ENCODE measurements around the gene VAT1. TPM values are rescaled to one million over a fixed set of nuclear protein-coding genes. Genes with fewer than 3 reads are reported as not detected.

Gene VAT1
- total and polyA plus RNA-seq, 9 of the 15 experiments (the other 6 are each of a cell fraction or from before 2014, with no cell fraction given) = 29.4 to 153 (median 66.7) TPM

GRCh38 chr17:43040655-43041054, 18.5 kb upstream of the VAT1 start:
- Histone ChIP-seq H3K27ac (ENCODE audit: extremely low read depth, low read depth, low read length) (no peak overlapping the region), H3K4me3 (no peak overlapping the region), H3K4me1 (replicated peaks in 1 of 2; ENCODE audit: control insufficient read depth in 2 of 2, insufficient read depth in 2 of 2, low read length in 2 of 2) (peaks cover 0 to 5% of the 10 kb centered on the region in 2 experiments; a peak in 3 of 5 replicates), H3K9ac (ENCODE audit: insufficient read depth in 1 of 2, low read depth in 2 of 2, low read length in 2 of 2) (no peak overlapping the region), H2AFZ (ENCODE audit: low read depth, low read length) (no peak overlapping the region), H3K9me3 (replicated peaks; ENCODE audit: control insufficient read depth, insufficient read depth, low read depth, low read length) (no peaks in the 10 kb centered on the region), H3K27me3 (ENCODE audit: control insufficient read depth in 2 of 2, insufficient read depth in 2 of 2, low read length in 2 of 2) (no peaks in the 10 kb centered on the region), H3K4me2 (ENCODE audit: insufficient read depth, low read length) (no peak overlapping the region), H3K9me1 (ENCODE audit: control insufficient read depth, insufficient read depth, low read length) (no peaks in the 10 kb centered on the region), H4K20me1 (replicated peaks; ENCODE audit: control insufficient read depth, insufficient read depth, low read length) (no peaks in the 10 kb centered on the region), H3K36me3 (ENCODE audit: control insufficient read depth, insufficient read depth, low read length) (peaks cover 31% of the 10 kb centered on the region), H3K79me2 (ENCODE audit: control insufficient read depth, insufficient read depth, low read length) (no peaks in the 10 kb centered on the region)
- ATAC-seq = no peak
- in situ Hi-C loops (cut with MboI) (no loop called here), intact Hi-C loops (cut with micrococcal nuclease) (no loop called here)
- 90% methylated on average over 2 of the region's 2 CpGs for WGBS (ENCODE audit: insufficient coverage, low coverage, missing lambda C conversion rate)
- FAIRE-seq = no peak
- CTCF ChIA-PET (ENCODE audit: low intra/inter-chr PET ratio) = no interaction called here
- no TSS peak for BruUV-seq (replicated peaks)
- POLR2A ChIA-PET = no interaction called here
- DNase-seq (ENCODE audit: extremely low read depth in 1 of 4, low spot score in 3 of 4) = no peak
- TF ChIP-seq SRSF9 (IDR thresholded peaks at IDR 0.05; ENCODE audit: borderline replicate concordance, low read depth, low read length) = no peak
- TF ChIP-seq MLX (CRISPR knock-in tag; conservative IDR thresholded peaks at IDR 0.05) = no peak
- TF ChIP-seq CREB5 (CRISPR knock-in tag; IDR thresholded peaks at IDR 0.05) = no peak
- no peak for TF ChIP-seq MAFG (tag; conservative IDR thresholded peaks at IDR 0.05)
- TF ChIP-seq ZNF766 (CRISPR knock-in tag; conservative IDR thresholded peaks at IDR 0.05) = no peak
- no peak for TF ChIP-seq NR2C2 (CRISPR knock-in tag; IDR thresholded peaks at IDR 0.05)
- no peak for TF ChIP-seq NR2C2 (tag; IDR thresholded peaks at IDR 0.05)
- TF ChIP-seq NCOA4 (IDR thresholded peaks at IDR 0.05; ENCODE audit: partially characterized antibody) = no peak
- TF ChIP-seq USF1 (CRISPR knock-in tag; IDR thresholded peaks at IDR 0.05) = no peak
- TF ChIP-seq RBBP5 (IDR thresholded peaks at IDR 0.05; ENCODE audit: borderline replicate concordance, insufficient read depth, low read length, poor library complexity, severe bottlenecking) = no peak
- no peak for TF ChIP-seq YY1 (IDR thresholded peaks at IDR 0.05; ENCODE audit: borderline replicate concordance in 1 of 3, control insufficient read depth in 1 of 3, extremely low read depth in 1 of 3, insufficient read depth in 3 of 3, insufficient read length in 1 of 3, insufficient replicate concordance in 2 of 3, low read depth in 1 of 3, low read length in 2 of 3)
- no peak for TF ChIP-seq TAF7 (tag; IDR thresholded peaks at IDR 0.05)
- TF ChIP-seq ARID4B (CRISPR knock-in tag; IDR thresholded peaks at IDR 0.05) = no peak

Data from K562 (cell line).